Neural cell (in vitro differentiated cells): ENCODE results near the gene SLC26A3.

ENCODE experiments used
- CTCF ChIP-seq: fragments of 450-650 bp; IDR thresholded peaks from 2 replicates; pipeline ENCODE4 v1.5.1; 2014; ENCODE audit warnings: antibody characterized with exemption, mild to moderate bottlenecking, moderate library complexity; ENCODE audit not compliant: poor library complexity, severe bottlenecking
- EZH2 ChIP-seq: fragments of 200-600, 300-800 bp; shearing (Covaris generic), sonication (generic); IDR thresholded peaks from 2 replicates; pipeline ENCODE4 v1.6.1; 2014; ENCODE audit warnings: antibody characterized with exemption, low read length, borderline replicate concordance, mild to moderate bottlenecking; ENCODE audit not compliant: insufficient read depth, poor library complexity, severe bottlenecking

- TF ChIP-seq CTCF = no peak
- no peak for TF ChIP-seq EZH2
Measured at GRCh38 chr7:107799647-107800264, 3.3 kb downstream of the SLC26A3 start.
